CD4-positive, CD25-positive, alpha-beta regulatory T cell (primary cell): ENCODE measurements around the gene RNASE1. TPM values are rescaled to one million over a fixed set of nuclear protein-coding genes. Genes with fewer than 3 reads are reported as not detected.
"Not testable (repeated sequence)": the region's sequence is repeated elsewhere in the genome, so short reads cannot be mapped to it uniquely, and the experiment has no call there.

Source experiments
- ATAC-seq, 2 donors: fragments of 150-1000 bp; cut with Tn5 transposase; one replicate each; pipeline ENCODE4 v1.10.0; 2021; ENCODE audit warnings: low read depth in 2 of 2, moderate number of reproducible peaks in 2 of 2, moderate library complexity in 1 of 2
- DNase-seq, 3 donors: peaks; one replicate each; pipeline versions ENCODE4 v3.0.0 to v3.0.0-alpha.2; 2012 to 2022; ENCODE audit warnings: mixed read lengths in 1 of 3
- H3K27ac ChIP-seq: one replicate; pipeline ENCODE4 v1.7.0; 2013; ENCODE audit warnings: mild to moderate bottlenecking, low read length; ENCODE audit not compliant: insufficient read depth, poor library complexity, severe bottlenecking
- H3K27me3 ChIP-seq: one replicate; pipeline ENCODE4 v1.7.0; 2013; ENCODE audit warnings: low read length; ENCODE audit not compliant: control insufficient read depth, insufficient read depth
- H3K36me3 ChIP-seq: one replicate; pipeline ENCODE4 v1.7.0; 2013; ENCODE audit warnings: mild to moderate bottlenecking, low read length, moderate library complexity; ENCODE audit not compliant: control insufficient read depth, insufficient read depth
- H3K4me1 ChIP-seq: 2 replicates; pipeline ENCODE4 v1.7.0; 2013; ENCODE audit warnings: mild to moderate bottlenecking, low read length; ENCODE audit not compliant: insufficient read depth, control insufficient read depth, poor library complexity, severe bottlenecking
- H3K4me3 ChIP-seq: one replicate; pipeline ENCODE4 v1.7.0; 2013; ENCODE audit warnings: low read depth, mild to moderate bottlenecking, low read length, moderate library complexity
- H3K9me3 ChIP-seq, 2 experiments: 1 replicate in 1 of 2; 2 replicates in 1 of 2; pipeline ENCODE4 v1.7.0; 2013; ENCODE audit warnings: low read length in 2 of 2, mild to moderate bottlenecking in 1 of 2, moderate library complexity in 1 of 2; ENCODE audit not compliant: control insufficient read depth in 2 of 2
- H3K27ac Mint-ChIP-seq, 3 donors: one replicate each; pipeline ENCODE4 v1.8.0; 2020 to 2022; ENCODE audit warnings: mild to moderate bottlenecking in 3 of 3, mixed read lengths in 3 of 3, moderate library complexity in 2 of 3
- H3K27me3 Mint-ChIP-seq: one replicate; pipeline ENCODE4 v1.8.0; 2022; ENCODE audit warnings: mild to moderate bottlenecking, mixed read lengths
- H3K36me3 Mint-ChIP-seq: one replicate; pipeline ENCODE4 v1.8.0; 2020; ENCODE audit warnings: mixed read lengths
- H3K4me1 Mint-ChIP-seq, 4 donors: one replicate each; pipeline ENCODE4 v1.8.0; 2020 to 2022; ENCODE audit warnings: mixed read lengths in 4 of 4, mild to moderate bottlenecking in 1 of 4
- H3K4me3 Mint-ChIP-seq, 4 donors: one replicate each; pipeline ENCODE4 v1.8.0; 2020 to 2022; ENCODE audit warnings: mild to moderate bottlenecking in 4 of 4, mixed read lengths in 4 of 4, moderate library complexity in 3 of 4
- H3K9me3 Mint-ChIP-seq, 7 donors: one replicate each; pipeline ENCODE4 v1.8.0; 2020 to 2022; ENCODE audit warnings: mixed read lengths in 7 of 7, mild to moderate bottlenecking in 3 of 7, moderate library complexity in 2 of 7
- polyA plus RNA-seq, 4 donors: library from polyadenylated mRNA; unstranded; fragments of 300-500 nt; fragmentation: Illumina TruSeq; gene quantifications; one replicate each; pipeline ENCODE4 v1.2.3, GENCODE V29; 2021
- total RNA-seq: library from RNA; stranded (reverse); gene quantifications from one replicate; pipeline ENCODE4 v1.2.3, GENCODE V29; 2022

RNASE1 gene
- total and polyA plus RNA-seq, 5 donors from 2014 or later: not detected

DNA sequence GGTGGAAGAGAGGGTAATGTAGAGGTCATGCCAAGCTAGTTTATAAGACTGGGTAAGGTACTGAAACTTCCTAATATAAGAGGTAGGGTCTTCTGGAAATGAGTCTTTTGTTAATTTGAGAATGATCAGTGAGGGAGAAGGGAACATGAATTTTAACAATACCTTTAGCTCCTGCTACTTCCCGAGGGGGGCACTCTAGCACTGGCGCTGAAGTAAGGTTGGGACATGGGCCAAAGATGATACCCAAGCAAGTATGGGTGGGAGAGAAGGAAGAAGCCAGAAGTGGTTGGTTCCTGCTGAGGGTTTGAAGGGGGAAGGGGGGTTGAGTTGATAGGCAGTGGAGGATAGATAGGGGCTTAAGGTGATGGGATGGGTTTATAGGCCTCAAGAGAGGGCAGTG lies 32.3 kb upstream of the RNASE1 start:
- Mint-ChIP-seq H3K9me3 (peaks cover 0 to 1% (median 0%) of the 10 kb centered on the region in 7 donors), H3K36me3 (no peaks in the 10 kb centered on the region), H3K27ac (no peak overlapping the region), H3K27me3 (peaks cover 4% of the 10 kb centered on the region), H3K4me1 (no peaks in the 10 kb centered on the region), H3K4me3 (no peak overlapping the region)
- ATAC-seq (no peak), DNase-seq (no peak)
- no peaks in the 10 kb centered on the region for H3K4me1 ChIP-seq
- no peaks in the 10 kb centered on the region for H3K9me3 ChIP-seq
- no peak overlapping the region for H3K27ac ChIP-seq
- H3K4me3 ChIP-seq: no peak overlapping the region
- no peaks in the 10 kb centered on the region for H3K27me3 ChIP-seq
- no peaks in the 10 kb centered on the region for H3K36me3 ChIP-seq

DNA sequence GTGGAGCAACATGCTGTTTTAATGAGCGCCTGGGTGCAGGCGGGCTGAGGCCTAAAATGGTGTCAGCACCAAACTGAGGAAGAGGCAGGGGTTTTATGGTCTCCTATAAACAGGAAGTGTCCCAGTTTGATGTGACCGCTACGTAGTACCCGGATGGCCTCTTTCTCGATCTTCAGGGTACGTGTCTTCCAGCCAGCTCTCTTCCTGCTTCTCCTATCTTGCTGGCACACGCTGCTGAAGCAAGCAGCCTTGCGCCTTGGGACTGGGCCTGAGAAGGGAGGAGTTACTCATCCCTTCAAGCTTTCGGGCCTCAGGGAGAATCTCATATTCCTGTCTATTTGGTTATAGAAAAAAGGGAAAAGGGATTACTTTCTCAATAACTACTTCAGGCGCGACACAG lies 28.2 kb upstream of the RNASE1 start:
- no peaks in the 10 kb centered on the region for H3K36me3 ChIP-seq
- no peaks in the 10 kb centered on the region for H3K36me3 Mint-ChIP-seq
- H3K27me3 Mint-ChIP-seq: no peaks in the 10 kb centered on the region
- H3K4me1 Mint-ChIP-seq: no peaks in the 10 kb centered on the region
- H3K9me3 ChIP-seq: no peaks in the 10 kb centered on the region
- H3K27me3 ChIP-seq: no peaks in the 10 kb centered on the region
- no peak for ATAC-seq
- H3K4me1 ChIP-seq: no peaks in the 10 kb centered on the region
- H3K27ac ChIP-seq: no peak overlapping the region
- H3K4me3 Mint-ChIP-seq: no peak overlapping the region
- H3K4me3 ChIP-seq: no peak overlapping the region
- no peak overlapping the region for H3K27ac Mint-ChIP-seq
- DNase-seq: no peak
- peaks cover 0 to 5% (median 0%) of the 10 kb centered on the region in 7 donors for H3K9me3 Mint-ChIP-seq

DNA sequence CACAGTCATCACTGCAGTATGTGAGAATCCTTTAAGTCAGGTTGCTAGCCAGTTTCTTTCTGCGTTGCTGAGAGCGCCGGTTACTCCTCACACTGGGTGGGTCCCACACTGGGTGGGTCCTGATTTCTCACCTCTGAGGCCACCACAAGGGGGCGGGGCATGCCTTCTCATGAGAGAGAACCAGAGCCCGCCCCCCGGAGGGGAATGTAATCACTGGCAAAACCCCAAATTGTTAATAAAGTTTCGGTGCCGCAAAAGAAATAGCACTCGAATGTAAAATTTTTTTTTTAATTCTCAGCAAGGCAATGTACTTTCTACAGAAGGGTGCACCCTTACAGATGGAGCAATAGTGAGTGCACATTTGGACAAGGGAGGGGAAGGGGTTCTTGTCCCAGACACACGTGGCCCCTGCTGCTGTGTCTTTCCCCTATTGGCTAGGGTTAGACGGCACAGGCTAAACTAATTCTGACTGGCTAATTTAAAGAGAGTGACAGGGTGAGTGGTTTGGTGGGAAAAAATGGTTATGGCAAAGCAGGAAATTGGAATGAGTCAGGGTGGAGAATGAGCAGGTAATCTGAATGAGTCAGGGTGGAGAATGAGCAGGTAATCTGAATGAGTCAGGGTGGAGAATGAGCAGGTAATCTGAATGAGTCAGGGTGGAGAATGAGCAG lies 25.5 kb upstream of the RNASE1 start:
- not testable (repeated sequence) for H3K9me3 ChIP-seq, DNase-seq, H3K9me3 Mint-ChIP-seq, H3K27ac ChIP-seq, H3K27ac Mint-ChIP-seq, H3K4me3 Mint-ChIP-seq, H3K4me1 ChIP-seq, H3K36me3 Mint-ChIP-seq, H3K27me3 Mint-ChIP-seq, H3K27me3 ChIP-seq, H3K4me3 ChIP-seq, H3K4me1 Mint-ChIP-seq, ATAC-seq, H3K36me3 ChIP-seq

DNA sequence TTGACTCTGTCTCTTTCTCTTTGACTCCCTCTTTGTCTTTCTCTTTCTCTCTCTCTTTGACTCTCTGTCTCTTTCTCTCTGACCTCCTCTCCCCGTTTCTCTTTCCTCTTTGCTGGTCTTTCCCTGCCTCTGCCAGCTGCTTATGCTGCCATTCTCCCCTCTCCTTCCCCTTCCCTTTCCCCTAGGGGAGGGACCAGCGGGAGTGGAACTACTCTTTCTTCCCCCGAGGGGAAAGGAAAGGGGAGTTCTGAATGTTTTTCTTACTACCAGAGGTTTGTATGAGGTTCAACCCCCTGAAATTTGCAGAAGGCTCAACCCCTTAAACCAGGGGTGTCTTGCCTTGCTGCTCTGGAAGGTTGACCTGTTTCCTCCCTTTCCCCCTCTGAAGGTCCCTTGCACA lies 24.7 kb upstream of the RNASE1 start:
- Histone ChIP-seq H3K27me3 (no peaks in the 10 kb centered on the region), H3K4me3 (no peak overlapping the region), H3K9me3 (no peaks in the 10 kb centered on the region), H3K4me1 (no peaks in the 10 kb centered on the region), H3K36me3 (no peaks in the 10 kb centered on the region), H3K27ac (no peak overlapping the region)
- Mint-ChIP-seq H3K4me1 (no peaks in the 10 kb centered on the region), H3K27ac (no peak overlapping the region), H3K9me3 (peaks cover 0 to 5% (median 0%) of the 10 kb centered on the region in 7 donors), H3K36me3 (no peaks in the 10 kb centered on the region), H3K4me3 (no peak overlapping the region), H3K27me3 (no peaks in the 10 kb centered on the region)
- DNase-seq: no peak
- ATAC-seq: no peak

DNA sequence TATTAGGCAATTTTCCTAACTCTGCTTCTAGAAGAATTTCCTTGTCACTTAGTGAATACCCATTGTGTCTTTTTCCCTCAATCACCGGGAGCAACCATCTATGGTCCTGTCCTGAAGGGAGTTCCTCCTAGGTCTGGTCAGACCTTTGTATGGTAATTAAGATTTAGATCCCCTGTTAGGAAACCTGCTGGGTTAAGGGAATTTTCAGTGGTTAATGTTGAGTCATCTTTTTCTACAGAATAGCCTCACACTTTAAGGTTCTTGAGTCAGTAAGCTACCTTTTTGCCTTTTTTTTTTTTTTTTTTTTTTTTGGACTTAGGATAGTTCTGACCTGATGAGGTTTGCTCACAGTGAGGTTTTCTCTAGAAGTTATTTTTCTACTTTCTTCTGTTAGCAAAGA lies 24.0 kb upstream of the RNASE1 start:
- H3K36me3 ChIP-seq, H3K27me3 ChIP-seq, H3K9me3 Mint-ChIP-seq, ATAC-seq, H3K4me3 Mint-ChIP-seq, DNase-seq, H3K27me3 Mint-ChIP-seq, H3K36me3 Mint-ChIP-seq, H3K9me3 ChIP-seq, H3K4me3 ChIP-seq, H3K4me1 Mint-ChIP-seq, H3K27ac Mint-ChIP-seq, H3K27ac ChIP-seq, H3K4me1 ChIP-seq: not testable (repeated sequence)

DNA sequence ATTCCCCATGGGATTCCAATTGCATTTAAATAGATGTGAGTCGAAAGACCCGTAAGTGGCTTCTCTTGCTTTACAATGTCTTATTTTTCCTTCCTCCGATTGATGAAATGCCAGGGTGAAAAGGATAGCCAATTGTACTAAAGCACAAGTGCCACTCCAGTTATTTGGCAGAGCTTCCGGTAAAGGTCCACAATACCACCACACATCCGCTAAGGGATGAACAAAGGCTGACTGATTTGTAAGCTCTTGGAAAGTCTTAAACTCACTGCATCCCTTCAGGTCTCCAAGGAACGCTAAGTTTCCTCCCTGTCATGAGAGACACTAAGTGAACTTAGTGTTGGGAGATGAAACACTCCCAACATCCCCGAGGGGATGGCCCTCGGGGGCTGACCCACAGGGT lies 21.2 kb upstream of the RNASE1 start:
- H3K4me1 Mint-ChIP-seq: no peaks in the 10 kb centered on the region
- H3K27ac Mint-ChIP-seq: no peak overlapping the region
- no peaks in the 10 kb centered on the region for H3K36me3 Mint-ChIP-seq

DNA sequence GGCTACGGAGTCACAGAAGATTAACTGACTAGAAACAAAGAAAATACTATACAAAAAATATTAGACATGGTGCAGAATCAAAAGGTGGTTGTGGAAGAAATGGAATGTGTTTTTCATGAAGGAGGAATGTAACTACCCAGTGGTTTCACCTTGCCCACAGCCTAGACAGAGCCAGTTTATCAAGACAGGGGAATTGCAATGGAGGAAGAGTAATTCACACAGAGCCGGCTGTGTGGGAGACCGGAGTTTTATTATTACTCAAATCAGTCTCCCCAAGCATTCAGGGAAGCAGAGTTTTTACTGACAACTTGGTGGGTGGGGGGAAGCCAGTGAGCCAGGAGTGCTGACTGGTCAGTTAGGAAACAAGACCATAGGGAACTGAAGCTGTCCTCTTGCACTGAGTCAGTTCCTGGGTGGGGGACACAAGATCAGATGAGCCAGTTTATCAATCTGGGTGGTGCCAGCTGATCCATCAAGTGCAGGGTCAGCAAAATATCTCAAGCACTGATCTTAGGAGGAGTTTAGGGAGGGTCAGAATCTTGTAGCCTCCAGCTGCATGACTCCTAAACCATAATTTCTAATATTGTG lies 19.0 kb upstream of the RNASE1 start:
- H3K9me3 Mint-ChIP-seq, H3K9me3 ChIP-seq, H3K4me1 Mint-ChIP-seq, H3K4me3 ChIP-seq, H3K36me3 Mint-ChIP-seq, H3K36me3 ChIP-seq, H3K4me3 Mint-ChIP-seq, H3K27ac ChIP-seq, H3K4me1 ChIP-seq, ATAC-seq, DNase-seq, H3K27me3 ChIP-seq, H3K27ac Mint-ChIP-seq: not testable (repeated sequence)
- peaks cover 16% of the 10 kb centered on the region for H3K27me3 Mint-ChIP-seq

More for the DNA sequence above, 21.2 kb upstream of the RNASE1 start:
- H3K4me3 Mint-ChIP-seq: no peak overlapping the region
- H3K27me3 Mint-ChIP-seq: peaks cover 11% of the 10 kb centered on the region
- H3K27me3 ChIP-seq: no peaks in the 10 kb centered on the region
- H3K9me3 Mint-ChIP-seq: peaks cover 0 to 5% (median 0%) of the 10 kb centered on the region in 7 donors
- no peaks in the 10 kb centered on the region for H3K36me3 ChIP-seq
- ATAC-seq (no peak), DNase-seq (no peak)
- no peaks in the 10 kb centered on the region for H3K9me3 ChIP-seq
- H3K27ac ChIP-seq: no peak overlapping the region
- H3K4me1 ChIP-seq: no peaks in the 10 kb centered on the region
- H3K4me3 ChIP-seq: no peak overlapping the region
